ENCODE measurements around the gene PLET1.

GRCh38 chr11:112279901-112280267, 19.2 kb upstream of the PLET1 start:
- TF ChIP-seq POLR2AphosphoS5 (IDR thresholded peaks at IDR 0.05; ENCODE audit: borderline replicate concordance, low read depth, low read length) (no peak), EZH2 (IDR thresholded peaks at IDR 0.05) (no peak), FOXP2 (optimal IDR thresholded peaks at IDR 0.05; ENCODE audit: control extremely low read depth, extremely low read length, insufficient read depth) (no peak)

Data from SK-N-MC (cell line).